NOMO-1 treated with DMSO at 0.1 percent for 48 hours (cell line): ENCODE results near the gene PPIE.

ENCODE experiments used
- DNase-seq: peaks from one replicate; lab custom pipeline; 2025; ENCODE audit not compliant: unreplicated experiment; lab: John Stamatoyannopoulos, UW

Gene PPIE

GRCh38 chr1:39738622-39739366, at the start of gene PPIE:
Gene PPIE (plus strand): TSS chr1:39738882. CDS start chr1:39738901, 19 bp downstream.
- peak; percentile 88 for DNase-seq

GRCh38 chr1:39689214-39689613, 49.5 kb upstream of the PPIE start:
- DNase-seq, result no peak

GRCh38 chr1:39689635-39690034, 49.0 kb upstream of the PPIE start:
- no peak for DNase-seq

- no peak for DNase-seq
These were observed 48.5 kb upstream of the PPIE start for GRCh38 chr1:39690225-39690624.

GRCh38 chr1:39690794-39691382, 47.8 kb upstream of the PPIE start:
- no peak for DNase-seq

- peak; percentile 82 for DNase-seq
These were observed 47.1 kb upstream of the PPIE start, which contains the start of gene HPCAL4 for GRCh38 chr1:39691383-39692151. Gene HPCAL4 (minus strand): TSS chr1:39691433. CDS start chr1:39684603, 6,830 bp downstream.

GRCh38 chr1:39692152-39693074, 46.3 kb upstream of the PPIE start:
- DNase-seq, result no peak

- no peak for DNase-seq
These were observed 44.7 kb upstream of the PPIE start for GRCh38 chr1:39694026-39694425.

GRCh38 chr1:39695016-39695415, 43.7 kb upstream of the PPIE start:
- DNase-seq, result no peak

- DNase-seq, result no peak
These were observed 42.2 kb upstream of the PPIE start for GRCh38 chr1:39696448-39696847.

- DNase-seq, result no peak
These were observed 40.1 kb upstream of the PPIE start for GRCh38 chr1:39698568-39698967.

GRCh38 chr1:39699419-39699818, 39.3 kb upstream of the PPIE start:
- no peak for DNase-seq

- no peak for DNase-seq
These were observed 38.3 kb upstream of the PPIE start for GRCh38 chr1:39700348-39700747.

- no peak for DNase-seq
These were observed 37.6 kb upstream of the PPIE start for GRCh38 chr1:39701049-39701439.

GRCh38 chr1:39704757-39705156, 33.9 kb upstream of the PPIE start:
- DNase-seq, result no peak

GRCh38 chr1:39707506-39707905, 31.2 kb upstream of the PPIE start:
- no peak for DNase-seq

- DNase-seq, result no peak
These were observed 27.3 kb upstream of the PPIE start for GRCh38 chr1:39711104-39711965.

- DNase-seq, result no peak
These were observed 26.7 kb upstream of the PPIE start for GRCh38 chr1:39711966-39712340.

- DNase-seq, result no peak
These were observed 25.1 kb upstream of the PPIE start for GRCh38 chr1:39713557-39713956.

GRCh38 chr1:39717809-39718208, 20.9 kb upstream of the PPIE start:
- no peak for DNase-seq
